ENCODE data around the gene FAM53A.
"Not testable (repeated sequence)": the region's sequence is repeated elsewhere in the genome, so short reads cannot be mapped to it uniquely, and the experiment has no call there.

The FAM53A gene

GRCh38 chr4:1622238-1622637, 61.9 kb downstream of the FAM53A start:
- no peak for DNase-seq (ENCODE audit: low spot score)

DNA sequence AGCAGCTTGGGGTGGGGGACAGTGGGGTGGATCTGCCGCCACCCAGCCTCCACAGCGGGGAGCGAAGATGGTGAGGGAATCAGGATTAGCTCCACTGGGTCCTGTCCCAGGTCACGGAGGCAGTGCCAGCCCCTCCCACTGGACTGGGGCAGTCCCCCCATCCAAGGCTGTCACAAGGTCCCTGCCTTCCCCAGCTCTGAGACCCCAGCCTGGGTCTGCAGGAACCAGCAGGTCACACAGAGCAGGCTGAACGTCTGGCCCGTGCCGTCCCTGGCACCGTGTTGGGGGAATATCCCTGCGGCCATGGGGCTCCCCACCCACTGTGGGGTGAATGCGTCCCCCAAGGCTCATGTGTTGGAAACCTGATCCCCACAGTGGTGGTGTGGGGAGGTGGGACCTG, 62.6 kb downstream of the FAM53A start:
- no peak for DNase-seq (ENCODE audit: low spot score)

- no peak for DNase-seq (ENCODE audit: low spot score)
These were observed 64.9 kb downstream of the FAM53A start for GRCh38 chr4:1619151-1619672.

- DNase-seq (ENCODE audit: low spot score): no peak
These were observed 65.7 kb downstream of the FAM53A start for GRCh38 chr4:1618438-1618837.

- DNase-seq (ENCODE audit: low spot score): no peak
These were observed 67.6 kb downstream of the FAM53A start for GRCh38 chr4:1616557-1616930.

GRCh38 chr4:1615786-1616556, 68.1 kb downstream of the FAM53A start:
- DNase-seq (ENCODE audit: low spot score): no peak

- DNase-seq (ENCODE audit: low spot score): no peak
These were observed 69.1 kb downstream of the FAM53A start for GRCh38 chr4:1614854-1615595.

GRCh38 chr4:1614502-1614853, 69.6 kb downstream of the FAM53A start:
- DNase-seq (ENCODE audit: low spot score): no peak

DNA sequence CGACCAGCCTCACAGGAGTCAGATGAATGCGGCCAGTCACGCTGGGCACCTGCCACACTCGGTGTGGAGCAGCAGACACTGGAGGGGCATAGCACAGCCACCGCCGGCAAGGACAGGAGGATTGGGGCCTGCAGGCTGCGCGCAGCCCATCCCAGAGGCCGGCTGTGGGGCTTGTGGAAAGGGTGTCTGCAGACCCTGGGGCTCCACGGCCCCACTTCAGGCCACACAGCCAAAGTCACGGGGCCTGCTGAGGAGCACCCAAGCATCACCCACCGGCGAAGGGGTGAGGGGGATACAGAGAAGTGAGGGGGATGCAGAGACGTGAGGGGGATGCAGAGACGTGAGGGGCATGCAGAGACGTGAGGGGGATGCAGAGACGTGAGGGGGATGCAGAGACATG, 70.1 kb downstream of the FAM53A start:
- no peak for DNase-seq (ENCODE audit: low spot score)

DNA sequence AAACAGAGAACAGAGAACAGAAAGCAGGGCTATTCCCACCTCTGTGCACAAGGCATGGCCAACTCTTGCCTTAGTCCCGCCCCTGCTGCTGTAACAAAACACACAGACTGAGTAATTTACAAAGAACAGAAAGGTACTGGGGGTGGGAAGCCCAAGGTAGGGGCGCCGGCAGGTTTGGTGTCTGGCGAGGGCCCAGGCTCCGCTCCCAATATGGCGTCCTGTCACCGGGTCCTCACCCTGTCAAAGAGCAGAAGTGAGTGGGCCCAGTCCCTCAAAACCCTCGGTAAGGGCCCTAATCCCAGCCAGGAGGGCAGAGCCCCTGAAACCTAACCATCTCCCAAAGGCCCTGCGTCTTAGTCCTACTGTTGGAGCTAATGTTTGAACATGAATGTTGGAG, 71.0 kb downstream of the FAM53A start:
- DNase-seq (ENCODE audit: low spot score): no peak

- DNase-seq (ENCODE audit: low spot score): no peak
These were observed 71.6 kb downstream of the FAM53A start for GRCh38 chr4:1612278-1613098.

GRCh38 chr4:1611501-1611870, 72.6 kb downstream of the FAM53A start:
- no peak for DNase-seq (ENCODE audit: low spot score)

DNA sequence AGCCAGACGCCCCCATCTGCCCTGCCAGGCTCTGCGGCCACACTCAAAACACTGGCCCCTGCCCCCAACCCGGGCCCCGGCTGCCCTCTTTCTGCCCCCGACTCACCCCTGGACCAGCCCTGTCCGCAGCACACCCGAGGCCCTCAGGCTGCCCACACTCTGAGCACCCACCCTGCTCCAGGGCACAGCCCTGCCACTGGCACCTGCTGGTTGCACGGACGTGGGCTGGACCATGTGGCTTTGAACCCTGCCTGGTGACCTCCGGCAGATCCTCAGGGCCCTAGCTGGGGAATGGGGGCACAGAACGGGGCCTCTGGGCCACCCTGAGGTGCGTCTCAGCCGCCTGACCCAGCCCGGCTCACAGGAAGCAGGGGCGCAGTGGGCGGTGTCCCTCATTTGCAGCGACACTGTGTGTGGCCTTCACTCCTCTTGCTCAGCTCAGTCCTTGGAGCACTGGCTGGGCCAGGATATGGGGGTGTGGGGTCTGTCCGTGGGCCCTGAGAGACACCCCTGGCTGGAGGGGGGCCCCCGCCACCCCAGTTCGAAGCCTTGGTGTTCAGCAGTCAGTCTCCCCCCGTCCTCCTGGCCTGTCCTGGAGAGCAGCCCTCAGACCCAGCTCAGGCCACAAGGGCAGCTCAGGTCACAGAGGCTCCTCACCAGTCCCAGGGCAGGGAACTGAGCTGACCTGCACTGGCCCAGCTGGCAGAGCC, 73.2 kb downstream of the FAM53A start:
- no peak for DNase-seq (ENCODE audit: low spot score)

DNA sequence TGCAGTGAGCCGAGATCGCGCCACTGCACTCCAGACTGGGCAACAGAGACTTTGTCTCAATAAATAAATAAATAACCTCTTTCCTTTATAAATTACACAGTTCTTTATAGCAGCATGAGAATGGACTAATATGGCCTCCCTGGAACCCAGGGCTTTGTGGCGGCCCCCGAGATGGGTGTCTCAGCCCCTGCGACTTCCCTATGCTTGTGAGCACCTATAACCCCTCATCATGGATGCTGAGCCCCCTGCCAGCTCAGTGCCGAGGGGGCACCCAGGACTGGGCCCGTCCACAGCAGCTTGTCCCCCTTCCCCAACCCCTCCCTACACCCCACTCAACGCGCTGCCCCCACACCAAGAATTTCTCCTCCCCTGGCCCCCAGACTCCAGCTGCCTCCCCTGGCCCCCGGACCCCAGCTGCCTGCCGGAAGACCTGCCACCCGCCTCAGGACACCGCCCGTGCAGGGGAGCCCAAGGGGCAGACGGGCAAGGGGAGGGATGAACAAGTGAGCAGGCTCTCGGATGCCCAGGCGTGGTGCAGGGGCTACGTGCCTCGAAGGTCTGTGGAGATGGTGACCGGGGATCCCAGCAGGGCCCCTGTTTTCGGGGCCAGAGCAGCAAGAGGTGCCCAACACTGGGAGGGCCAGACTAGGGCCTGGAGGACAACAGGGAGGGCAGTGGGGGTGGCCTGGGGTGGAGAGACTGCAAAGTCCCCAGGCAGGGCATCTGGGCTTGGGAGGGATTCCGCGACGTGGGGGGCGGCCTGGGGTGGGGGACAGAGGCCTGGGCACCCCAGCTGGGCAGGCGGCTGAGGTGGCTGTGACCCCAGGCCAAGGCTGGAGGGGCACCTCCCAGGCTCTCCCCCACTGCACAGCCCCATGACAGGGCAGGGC, 74.0 kb downstream of the FAM53A start:
- no peak for DNase-seq (ENCODE audit: low spot score)

DNA sequence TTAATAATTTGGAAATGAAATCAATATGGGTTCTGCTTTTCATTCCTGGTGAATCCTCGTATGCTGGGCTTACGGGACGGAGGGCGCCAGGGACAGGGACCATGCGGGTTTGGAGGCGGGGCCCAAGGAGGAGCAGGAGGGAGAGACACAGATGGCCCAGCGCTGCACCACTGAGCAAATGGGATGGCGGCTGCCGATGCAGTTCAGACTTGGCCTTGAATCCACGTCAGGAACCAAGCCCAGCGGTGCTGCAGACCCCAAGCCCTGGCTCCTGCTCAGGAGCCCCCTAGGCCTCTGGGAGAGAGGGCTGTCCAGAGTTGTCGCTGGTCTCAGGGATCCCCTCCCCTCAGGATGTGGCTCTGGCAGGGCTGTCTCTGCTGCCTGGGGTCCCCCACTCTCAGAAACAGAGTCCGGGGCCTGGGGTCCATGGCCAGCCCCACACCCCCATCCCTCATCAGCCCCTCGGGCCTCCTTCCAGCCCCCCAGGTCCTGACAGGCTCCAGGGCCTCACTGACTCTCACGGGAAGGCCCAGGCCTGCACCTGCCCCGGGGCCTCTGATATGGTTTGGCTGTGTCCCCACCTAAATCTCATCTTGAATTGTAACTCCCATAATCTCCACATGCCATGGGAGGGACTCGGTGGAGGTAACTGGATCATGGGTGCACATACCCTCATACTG, 75.2 kb downstream of the FAM53A start:
- DNase-seq (ENCODE audit: low spot score): no peak

- no peak for DNase-seq (ENCODE audit: low spot score)
These were observed 75.8 kb downstream of the FAM53A start for GRCh38 chr4:1608196-1608820.

GRCh38 chr4:1607436-1608195, 76.5 kb downstream of the FAM53A start:
- not testable (repeated sequence) for DNase-seq (ENCODE audit: low spot score)

DNA sequence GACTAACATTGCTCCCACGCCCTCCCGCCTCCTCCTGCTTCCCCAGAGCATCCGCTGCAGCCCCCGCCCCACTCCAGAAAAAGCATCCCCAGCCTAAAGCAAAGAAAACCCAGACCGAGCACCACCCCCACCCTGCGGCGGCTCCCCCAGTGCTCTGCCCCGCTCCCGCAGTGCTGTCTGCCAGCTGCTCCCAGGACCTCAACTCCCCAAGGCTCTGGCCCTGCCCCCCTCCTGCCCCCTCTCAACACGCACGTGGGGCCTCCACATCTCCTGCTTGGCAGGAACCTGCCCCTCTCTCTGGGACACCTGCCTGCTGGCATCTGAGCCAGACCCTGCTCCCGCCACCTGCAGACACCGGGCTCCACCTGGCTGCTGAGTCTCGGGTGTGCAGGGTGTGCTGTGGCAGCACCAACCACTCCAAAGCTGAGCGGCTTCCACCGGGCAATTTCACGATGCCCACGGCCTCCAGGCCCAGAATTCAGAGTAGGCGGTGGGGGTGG, 79.4 kb downstream of the FAM53A start:
- DNase-seq (ENCODE audit: low spot score): no peak

- no peak for DNase-seq (ENCODE audit: low spot score)
These were observed 79.9 kb downstream of the FAM53A start for GRCh38 chr4:1604181-1604705.
